ENCODE measurements around the gene VCX2. TPM values are rescaled to one million over a fixed set of nuclear protein-coding genes. Genes with fewer than 3 reads are reported as not detected.
"Not testable (repeated sequence)": the region's sequence is repeated elsewhere in the genome, so short reads cannot be mapped to it uniquely, and the experiment has no call there.

VCX2 gene
- total RNA-seq, 6 experiments from 2014 or later, result not detected

DNA sequence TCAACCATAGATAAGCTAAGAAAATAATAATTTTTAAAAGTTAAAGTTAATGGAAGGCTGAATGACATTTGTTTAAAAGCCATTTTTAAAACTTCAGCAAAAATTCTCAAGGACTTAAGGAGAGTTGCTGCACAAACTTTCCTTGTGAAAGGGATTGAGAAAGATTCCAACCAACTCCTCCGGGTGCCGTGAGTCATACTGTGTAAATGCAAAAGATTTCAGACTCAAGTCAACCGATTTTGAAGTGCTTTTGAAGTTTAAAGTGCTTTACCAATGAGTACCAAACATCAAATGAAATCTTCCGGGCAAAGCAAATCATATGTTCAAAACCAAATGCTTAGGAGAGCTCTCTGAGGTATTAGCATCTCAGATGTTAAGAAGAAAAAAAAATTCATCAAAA is 31.4 kb downstream of the VCX2 start:
- Mint-ChIP-seq H3K4me3 (no peak overlapping the region), H3K4me1 (ENCODE audit: low read depth) (no peaks in the 10 kb centered on the region), H3K27ac (no peak overlapping the region), H3K9me3 (peaks cover 21% of the 10 kb centered on the region), H3K27me3 (ENCODE audit: insufficient read depth) (no peaks in the 10 kb centered on the region), H3K36me3 (ENCODE audit: low read depth) (no peaks in the 10 kb centered on the region)
- no peak for DNase-seq
- TF ChIP-seq, protein P1, sequence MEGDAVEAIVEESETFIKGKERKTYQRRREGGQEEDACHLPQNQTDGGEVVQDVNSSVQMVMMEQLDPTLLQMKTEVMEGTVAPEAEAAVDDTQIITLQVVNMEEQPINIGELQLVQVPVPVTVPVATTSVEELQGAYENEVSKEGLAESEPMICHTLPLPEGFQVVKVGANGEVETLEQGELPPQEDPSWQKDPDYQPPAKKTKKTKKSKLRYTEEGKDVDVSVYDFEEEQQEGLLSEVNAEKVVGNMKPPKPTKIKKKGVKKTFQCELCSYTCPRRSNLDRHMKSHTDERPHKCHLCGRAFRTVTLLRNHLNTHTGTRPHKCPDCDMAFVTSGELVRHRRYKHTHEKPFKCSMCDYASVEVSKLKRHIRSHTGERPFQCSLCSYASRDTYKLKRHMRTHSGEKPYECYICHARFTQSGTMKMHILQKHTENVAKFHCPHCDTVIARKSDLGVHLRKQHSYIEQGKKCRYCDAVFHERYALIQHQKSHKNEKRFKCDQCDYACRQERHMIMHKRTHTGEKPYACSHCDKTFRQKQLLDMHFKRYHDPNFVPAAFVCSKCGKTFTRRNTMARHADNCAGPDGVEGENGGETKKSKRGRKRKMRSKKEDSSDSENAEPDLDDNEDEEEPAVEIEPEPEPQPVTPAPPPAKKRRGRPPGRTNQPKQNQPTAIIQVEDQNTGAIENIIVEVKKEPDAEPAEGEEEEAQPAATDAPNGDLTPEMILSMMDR (IDR thresholded peaks at IDR 0.05), result no peak

DNA sequence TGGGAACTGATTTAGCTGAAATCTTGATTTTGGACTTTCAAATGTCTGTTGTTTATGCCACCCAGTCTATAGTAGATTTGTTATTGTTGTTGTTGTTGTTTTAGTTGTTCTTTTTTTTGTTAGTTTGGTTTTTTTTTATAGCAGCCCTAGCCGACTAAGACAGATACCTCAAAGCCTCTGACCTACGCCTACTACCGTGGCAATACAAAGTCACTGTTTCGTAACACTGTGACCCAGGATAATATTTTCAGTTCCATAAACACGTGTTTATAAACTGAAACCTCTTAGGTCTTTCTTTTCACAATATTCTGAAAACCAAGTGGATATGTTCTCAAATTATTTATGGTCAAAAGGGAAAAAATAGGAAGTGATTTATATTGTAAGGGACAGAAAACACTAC is 32.8 kb downstream of the VCX2 start:
- no peak for DNase-seq
- no peaks in the 10 kb centered on the region for H3K4me1 Mint-ChIP-seq (ENCODE audit: low read depth)
- H3K27ac Mint-ChIP-seq, result no peak overlapping the region
- no peaks in the 10 kb centered on the region for H3K27me3 Mint-ChIP-seq (ENCODE audit: insufficient read depth)
- no peak overlapping the region for H3K4me3 Mint-ChIP-seq
- TF ChIP-seq, protein P1 (IDR thresholded peaks at IDR 0.05), result no peak
- peaks cover 15% of the 10 kb centered on the region for H3K9me3 Mint-ChIP-seq
- H3K36me3 Mint-ChIP-seq (ENCODE audit: low read depth), result no peaks in the 10 kb centered on the region

DNA sequence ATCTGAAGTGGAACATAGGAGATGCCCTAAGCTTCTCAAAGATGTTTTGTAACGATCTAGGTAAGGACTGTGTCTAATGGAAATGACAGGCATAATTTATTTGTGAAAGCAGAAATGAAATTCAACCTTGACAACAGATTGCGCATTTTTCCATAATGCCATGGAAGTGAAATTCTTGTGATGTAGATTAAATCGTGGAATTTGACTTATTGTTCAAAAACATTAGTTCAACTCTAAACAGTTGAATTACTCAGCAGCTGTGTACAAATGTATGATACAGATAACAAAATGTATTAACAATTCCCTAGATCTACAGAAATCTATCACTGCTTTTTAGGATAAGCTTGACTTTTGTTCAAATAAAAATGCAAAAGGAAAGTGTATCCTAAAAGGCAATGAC is 44.4 kb downstream of the VCX2 start:
- no peak overlapping the region for H3K27ac Mint-ChIP-seq
- TF ChIP-seq, protein P1 (IDR thresholded peaks at IDR 0.05), result no peak
- peaks cover 14% of the 10 kb centered on the region for H3K9me3 Mint-ChIP-seq
- no peak for DNase-seq
- H3K36me3 Mint-ChIP-seq (ENCODE audit: low read depth), result no peaks in the 10 kb centered on the region
- H3K4me3 Mint-ChIP-seq, result no peak overlapping the region
- no peaks in the 10 kb centered on the region; the same call in 1 of the 2 replicates for H3K27me3 Mint-ChIP-seq (ENCODE audit: insufficient read depth)
- no peaks in the 10 kb centered on the region for H3K4me1 Mint-ChIP-seq (ENCODE audit: low read depth)

DNA sequence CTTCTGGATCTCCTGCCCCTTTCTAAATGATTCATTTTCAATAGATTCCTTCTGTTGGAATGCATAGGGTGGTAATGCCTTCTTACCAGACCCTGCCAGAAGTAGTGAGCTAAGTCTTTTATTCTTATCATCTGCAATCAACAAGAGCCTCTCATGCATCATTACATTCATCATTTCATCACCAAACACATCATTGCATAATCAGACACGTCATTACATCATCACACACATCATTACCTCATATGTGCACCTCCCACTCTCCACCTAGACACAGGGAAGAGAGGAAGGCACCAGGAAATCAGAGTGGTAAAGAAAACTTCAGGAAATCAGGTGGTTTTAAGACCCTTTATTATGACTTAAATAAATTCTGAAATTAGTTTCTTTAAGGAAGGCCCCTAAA is 45.0 kb downstream of the VCX2 start:
- no peak overlapping the region for H3K27ac Mint-ChIP-seq

DNA sequence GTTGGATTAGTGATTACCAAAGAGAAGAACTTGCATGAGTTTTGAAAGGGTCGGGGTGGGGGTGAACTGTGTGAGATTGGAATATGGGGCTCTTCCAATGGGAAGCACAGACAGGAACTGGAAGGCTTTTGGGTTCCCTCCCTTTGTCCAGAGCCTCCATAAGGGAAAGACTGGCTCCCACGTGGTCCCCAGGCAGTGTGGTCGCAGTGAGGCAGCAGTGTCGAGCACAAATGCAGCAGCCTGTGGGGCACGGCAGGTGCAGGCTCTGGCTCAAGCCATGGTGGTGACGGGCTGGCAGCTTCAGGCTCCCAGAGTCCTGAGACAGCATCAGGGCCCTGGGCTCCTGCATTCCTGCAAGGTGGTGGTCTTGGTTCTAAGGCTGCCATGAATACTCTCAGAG is 45.5 kb downstream of the VCX2 start:
- no peaks in the 10 kb centered on the region for H3K4me1 Mint-ChIP-seq (ENCODE audit: low read depth)
- H3K36me3 Mint-ChIP-seq (ENCODE audit: low read depth), result no peaks in the 10 kb centered on the region
- TF ChIP-seq, protein P1 (IDR thresholded peaks at IDR 0.05), result no peak
- H3K9me3 Mint-ChIP-seq, result peaks cover 14% of the 10 kb centered on the region
- no peak overlapping the region for H3K4me3 Mint-ChIP-seq
- DNase-seq, result no peak
- no peaks in the 10 kb centered on the region; the same call in 1 of the 2 replicates for H3K27me3 Mint-ChIP-seq (ENCODE audit: insufficient read depth)
- no peak overlapping the region for H3K27ac Mint-ChIP-seq

More for the DNA sequence above, 45.0 kb downstream of the VCX2 start:
- no peaks in the 10 kb centered on the region; the same call in 1 of the 2 replicates for H3K27me3 Mint-ChIP-seq (ENCODE audit: insufficient read depth)
- H3K4me3 Mint-ChIP-seq, result no peak overlapping the region
- H3K9me3 Mint-ChIP-seq, result peaks cover 14% of the 10 kb centered on the region
- no peak for DNase-seq
- H3K4me1 Mint-ChIP-seq (ENCODE audit: low read depth), result no peaks in the 10 kb centered on the region
- TF ChIP-seq, protein P1 (IDR thresholded peaks at IDR 0.05), result no peak
- no peaks in the 10 kb centered on the region for H3K36me3 Mint-ChIP-seq (ENCODE audit: low read depth)

DNA sequence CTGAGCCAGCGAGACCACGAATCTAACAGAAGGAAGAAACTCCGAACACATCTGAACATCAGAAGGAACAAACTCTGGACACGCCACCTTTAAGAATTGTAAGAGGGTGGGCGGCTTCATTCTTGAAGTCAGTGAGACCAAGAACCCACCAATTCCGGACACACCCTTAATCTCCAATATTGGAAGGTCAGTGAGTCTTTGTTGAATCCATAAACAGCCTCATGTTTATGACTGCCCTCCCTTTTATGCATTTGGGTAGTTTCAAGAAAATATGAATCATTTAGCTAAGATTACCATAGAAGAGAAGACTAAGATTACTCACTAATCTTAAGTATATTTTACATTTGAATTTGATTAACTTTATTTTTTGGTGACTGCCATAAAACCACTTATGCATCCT is 48.5 kb downstream of the VCX2 start:
- Mint-ChIP-seq H3K4me1 (ENCODE audit: low read depth) (no peaks in the 10 kb centered on the region), H3K9me3 (peaks cover 15% of the 10 kb centered on the region), H3K27ac (no peak overlapping the region), H3K36me3 (ENCODE audit: low read depth) (no peaks in the 10 kb centered on the region), H3K27me3 (ENCODE audit: insufficient read depth) (no peaks in the 10 kb centered on the region; the same call in 1 of the 2 replicates), H3K4me3 (no peak overlapping the region)
- DNase-seq, result no peak
- TF ChIP-seq, protein P1 (IDR thresholded peaks at IDR 0.05), result no peak

- DNase-seq; H3K4me3 Mint-ChIP-seq; H3K4me1 Mint-ChIP-seq (ENCODE audit: low read depth); H3K27me3 Mint-ChIP-seq (ENCODE audit: insufficient read depth); H3K27ac Mint-ChIP-seq; H3K36me3 Mint-ChIP-seq (ENCODE audit: low read depth): not testable (repeated sequence)
- peaks cover 15% of the 10 kb centered on the region for H3K9me3 Mint-ChIP-seq
Measured at GRCh38 chrX:8121391-8121790, 49.7 kb downstream of the VCX2 start.
